AG09309 (cell line): ENCODE results near the gene TIMP1.

Experiments used
- DNase-seq: peaks from one replicate; pipeline ENCODE4 v3.0.0-alpha.2; 2010; ENCODE audit warnings: low read depth
- H3K4me3 ChIP-seq: 2 replicates; pipeline ENCODE4 v1.5.1; 2011; ENCODE audit warnings: mild to moderate bottlenecking, low read depth, low read length, moderate library complexity; ENCODE audit not compliant: control insufficient read depth
- CTCF ChIP-seq: IDR thresholded peaks from 2 replicates; pipeline ENCODE4 v1.5.1; 2011; ENCODE audit warnings: mild to moderate bottlenecking, low read depth, low read length, inconsistent platforms; ENCODE audit not compliant: insufficient read depth, control insufficient read depth; ENCODE audit errors: missing control alignments

Gene TIMP1

GRCh38 chrX:47587091-47587891 is 5.1 kb downstream of the TIMP1 start:
- no peak for TF ChIP-seq CTCF
- no peak overlapping the region for H3K4me3 ChIP-seq
- DNase-seq = no peak

- no peak for DNase-seq
- H3K4me3 ChIP-seq = no peak overlapping the region
- TF ChIP-seq CTCF = no peak
Observed at GRCh38 chrX:47587906-47588735, 5.9 kb downstream of the TIMP1 start.

GRCh38 chrX:47590984-47591383 is 8.7 kb downstream of the TIMP1 start:
- H3K4me3 ChIP-seq = no peak overlapping the region
- TF ChIP-seq CTCF = no peak
- DNase-seq = no peak

- TF ChIP-seq CTCF = no peak
- no peak for DNase-seq
- no peak overlapping the region for H3K4me3 ChIP-seq
Observed at GRCh38 chrX:47593522-47593921, 11.3 kb downstream of the TIMP1 start.

- DNase-seq = peak; percentile 25
- no peak for TF ChIP-seq CTCF
- H3K4me3 ChIP-seq = no peak overlapping the region
Observed at GRCh38 chrX:47595716-47596251, 13.5 kb downstream of the TIMP1 start.

GRCh38 chrX:47596256-47596655 is 14.0 kb downstream of the TIMP1 start:
- no peak for DNase-seq
- H3K4me3 ChIP-seq = no peak overlapping the region
- TF ChIP-seq CTCF = no peak
